Small intestine (tissue), 7 donors: ENCODE data around the gene SLC22A5. TPM values are rescaled to one million over a fixed set of nuclear protein-coding genes. Genes with fewer than 3 reads are reported as not detected.

Experiments used
- DNase-seq, 2 donors: peaks; one replicate each; pipeline versions ENCODE4 v3.0.0 to v3.0.0-alpha.2; 2013
- FAIRE-seq: peaks from 2 replicates; lab custom pipeline; 2012; peaks lifted over from hg19 to GRCh38; lab: Jason Lieb, UNC
- H3K27ac ChIP-seq, 3 donors: one replicate each; pipeline ENCODE4 v1.5.1; 2013; ENCODE audit warnings: low read length in 2 of 3, mild to moderate bottlenecking in 2 of 3, control low read depth in 1 of 3, inconsistent platforms in 1 of 3, low read depth in 1 of 3, moderate library complexity in 1 of 3
- H3K27me3 ChIP-seq, 3 donors: one replicate each; pipeline ENCODE4 v1.6.1; 2013; ENCODE audit warnings: low read length in 3 of 3, inconsistent platforms in 1 of 3; ENCODE audit not compliant: control insufficient read depth in 3 of 3, insufficient read depth in 3 of 3
- H3K36me3 ChIP-seq, 3 donors: one replicate each; pipeline ENCODE4 v1.6.1; 2013; ENCODE audit warnings: low read length in 3 of 3, inconsistent platforms in 1 of 3, low read depth in 1 of 3, mild to moderate bottlenecking in 1 of 3, moderate library complexity in 1 of 3; ENCODE audit not compliant: control insufficient read depth in 3 of 3, insufficient read depth in 2 of 3
- H3K4me1 ChIP-seq, 3 donors: one replicate each; pipeline ENCODE4 v1.6.1; 2013; ENCODE audit warnings: low read length in 2 of 3, inconsistent platforms in 1 of 3, low read depth in 1 of 3, mild to moderate bottlenecking in 1 of 3, moderate library complexity in 1 of 3; ENCODE audit not compliant: control insufficient read depth in 3 of 3, insufficient read depth in 2 of 3
- H3K4me3 ChIP-seq, 3 donors: one replicate each; pipeline ENCODE4 v1.5.1; 2013; ENCODE audit warnings: low read length in 3 of 3, control low read depth in 1 of 3, inconsistent platforms in 1 of 3, low read depth in 1 of 3, mild to moderate bottlenecking in 1 of 3, moderate library complexity in 1 of 3
- H3K9me3 ChIP-seq, 2 donors: one replicate each; pipeline ENCODE4 v1.6.1; 2013; ENCODE audit warnings: low read depth in 1 of 2, low read length in 1 of 2; ENCODE audit not compliant: control insufficient read depth in 2 of 2, insufficient read depth in 1 of 2
- WGBS, 3 donors: extraction: QIAGEN DNeasy Blood & Tissue Kit; methylation state at CpG; one replicate each; pipeline ENCODE4 v1.1.7; 2013; 5-methylcytosine and 5-hydroxymethylcytosine counted together
- polyA plus RNA-seq, 4 donors: library from polyadenylated mRNA; stranded (reverse) in 3 of 4; unstranded in 1 of 4; fragments of 200-250 nt in 3 of 4; fragments of 120-200 nt in 1 of 4; gene quantifications; one replicate each; pipeline versions ENCODE4 v1.2.1 to v1.2.3, GENCODE V29; 2013
- donor health status: healthy with polysubstance abuse.
- donor health status: control.
- donor health status: control.
- donor health status: Bipolar disorder and iron deficiency.
- donor health status: healthy.

SLC22A5 gene
- polyA plus RNA-seq, 4 donors, result 9.4 to 37.8 (median 21.9) TPM

- Histone ChIP-seq H3K4me1 (peaks cover 26 to 51% (median 37%) of the 10 kb centered on the region in 3 donors), H3K9me3 (no peaks in the 10 kb centered on the region), H3K27me3 (no peaks in the 10 kb centered on the region), H3K27ac (peak overlapping the region; percentile 15 to 91 (median 80)), H3K4me3 (no peak overlapping the region), H3K36me3 (peaks cover 0 to 36% (median 5%) of the 10 kb centered on the region in 3 donors)
- WGBS, 3 donors, result 18 to 20% (median 19%) methylated on average over 12 of the region's 12 CpGs
- FAIRE-seq (no peak), DNase-seq (peak; percentile 72 to 85)
Observed at GRCh38 chr5:132419502-132420468, 50.3 kb downstream of the SLC22A5 start.

DNA sequence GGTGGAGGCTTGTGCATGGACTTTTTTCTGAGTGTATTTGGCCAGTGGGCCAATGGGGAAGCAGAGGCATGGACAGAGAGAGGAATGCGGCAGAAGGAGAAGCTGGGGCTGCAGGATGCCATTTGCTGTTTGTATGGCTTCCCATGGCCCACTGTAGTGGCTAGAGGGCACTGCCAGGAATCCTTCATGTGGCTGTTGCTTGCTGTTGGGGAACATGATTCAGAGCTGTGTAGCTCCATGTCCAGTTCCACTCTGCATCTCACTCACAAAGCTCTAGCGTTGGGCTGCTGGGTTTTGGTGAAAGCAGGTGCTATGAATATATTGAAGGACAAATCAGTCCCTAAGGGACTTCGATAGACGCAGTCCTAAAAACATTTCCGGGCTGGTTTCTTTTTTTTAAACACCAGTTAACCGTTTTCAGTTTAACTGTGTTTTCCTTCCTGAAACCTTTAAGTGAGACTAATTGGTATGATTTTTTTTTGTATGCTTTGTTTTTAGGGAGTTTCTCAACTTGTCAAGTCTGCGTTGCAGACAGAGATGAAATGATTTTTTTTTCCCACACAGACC, 51.3 kb downstream of the SLC22A5 start:
- FAIRE-seq (no peak), DNase-seq (no peak)
- peaks cover 0 to 40% (median 5%) of the 10 kb centered on the region in 3 donors for H3K36me3 ChIP-seq
- peak overlapping the region in 2 of 3 donors; percentile 80 to 91 for H3K27ac ChIP-seq
- H3K9me3 ChIP-seq, result no peaks in the 10 kb centered on the region
- 34 to 58% (median 47%) methylated on average over 7 of the region's 7 CpGs for WGBS, 3 donors
- no peaks in the 10 kb centered on the region for H3K27me3 ChIP-seq
- H3K4me1 ChIP-seq, result peaks cover 31 to 57% (median 39%) of the 10 kb centered on the region in 3 donors
- no peak overlapping the region for H3K4me3 ChIP-seq

DNA sequence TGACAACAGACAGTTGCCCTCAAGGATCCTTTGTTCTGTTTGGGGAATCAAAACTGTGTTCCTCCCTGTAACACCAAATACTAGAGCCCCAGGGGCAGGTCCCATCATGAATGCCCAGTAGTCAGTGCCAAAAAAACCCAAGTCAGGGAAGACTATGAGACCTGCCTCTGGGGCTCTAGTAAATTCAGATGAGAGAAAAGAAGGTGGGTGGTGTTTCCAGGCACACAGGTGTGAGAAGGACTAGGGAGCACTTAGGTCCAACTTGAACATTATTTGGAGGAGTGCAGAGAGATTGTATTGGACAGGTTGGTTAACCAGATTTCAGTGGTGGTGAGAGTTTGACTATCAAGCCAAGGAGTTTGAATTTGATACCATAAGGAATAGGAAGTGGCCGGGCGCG, 52.0 kb downstream of the SLC22A5 start:
- H3K4me1 ChIP-seq, result peaks cover 33 to 64% (median 38%) of the 10 kb centered on the region in 3 donors

GRCh38 chr5:132422720-132423437, 53.4 kb downstream of the SLC22A5 start:
- peaks cover 35 to 78% (median 39%) of the 10 kb centered on the region in 3 donors for H3K4me1 ChIP-seq
- 12 to 44% (median 14%) methylated on average over 5 of the region's 5 CpGs for WGBS, 3 donors
- no peaks in the 10 kb centered on the region for H3K9me3 ChIP-seq
- H3K36me3 ChIP-seq, result peaks cover 0 to 38% (median 5%) of the 10 kb centered on the region in 3 donors
- H3K27ac ChIP-seq, result peak overlapping the region; percentile 82 to 95 (median 94)
- DNase-seq, result peak; percentile 93 to 96
- FAIRE-seq, result no peak
- H3K27me3 ChIP-seq, result no peaks in the 10 kb centered on the region
- H3K4me3 ChIP-seq, result no peak overlapping the region

More for the DNA sequence above, 52.0 kb downstream of the SLC22A5 start:
- Histone ChIP-seq H3K27me3 (no peaks in the 10 kb centered on the region), H3K9me3 (no peaks in the 10 kb centered on the region), H3K4me3 (no peak overlapping the region), H3K27ac (peak overlapping the region in 2 of 3 donors; percentile 72 to 85), H3K36me3 (peaks cover 0 to 44% (median 5%) of the 10 kb centered on the region in 3 donors)
- FAIRE-seq (no peak), DNase-seq (no peak)
- WGBS, 3 donors, result 82 to 92% (median 84%) methylated on average over 3 of the region's 3 CpGs

DNA sequence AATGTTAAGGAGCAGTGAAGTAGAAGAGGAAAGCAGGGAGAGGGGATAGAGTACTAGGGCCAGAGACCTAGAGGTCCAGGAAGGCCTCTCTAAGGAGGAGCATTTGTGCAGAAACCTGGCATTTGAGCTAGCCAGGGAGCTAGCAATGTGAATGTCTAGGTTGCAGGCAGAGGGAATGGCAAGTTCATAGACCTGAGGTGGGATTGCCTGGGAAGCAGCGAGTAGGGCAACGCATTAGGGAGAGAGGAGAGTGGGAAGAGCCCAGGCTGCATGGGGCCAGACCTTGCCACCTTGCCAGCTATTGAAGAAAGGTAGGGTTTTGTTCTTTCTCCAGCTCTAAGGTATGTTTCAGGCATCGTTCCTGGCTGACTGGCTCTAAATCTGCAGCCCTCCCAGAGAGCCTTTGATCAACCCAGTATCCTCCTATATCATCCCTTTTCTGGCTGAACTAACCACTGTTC, 54.0 kb downstream of the SLC22A5 start:
- H3K27me3 ChIP-seq, result no peaks in the 10 kb centered on the region
- H3K36me3 ChIP-seq, result peaks cover 0 to 34% (median 5%) of the 10 kb centered on the region in 3 donors
- no peaks in the 10 kb centered on the region for H3K9me3 ChIP-seq
- FAIRE-seq (no peak), DNase-seq (no peak)
- no peak overlapping the region for H3K4me3 ChIP-seq
- WGBS, 3 donors, result 75 to 80% (median 75%) methylated on average over 2 to 3 of the region's 3 CpGs
- H3K27ac ChIP-seq, result peak overlapping the region; percentile 82 to 95 (median 94)
- peaks cover 41 to 84% (median 43%) of the 10 kb centered on the region in 3 donors for H3K4me1 ChIP-seq

DNA sequence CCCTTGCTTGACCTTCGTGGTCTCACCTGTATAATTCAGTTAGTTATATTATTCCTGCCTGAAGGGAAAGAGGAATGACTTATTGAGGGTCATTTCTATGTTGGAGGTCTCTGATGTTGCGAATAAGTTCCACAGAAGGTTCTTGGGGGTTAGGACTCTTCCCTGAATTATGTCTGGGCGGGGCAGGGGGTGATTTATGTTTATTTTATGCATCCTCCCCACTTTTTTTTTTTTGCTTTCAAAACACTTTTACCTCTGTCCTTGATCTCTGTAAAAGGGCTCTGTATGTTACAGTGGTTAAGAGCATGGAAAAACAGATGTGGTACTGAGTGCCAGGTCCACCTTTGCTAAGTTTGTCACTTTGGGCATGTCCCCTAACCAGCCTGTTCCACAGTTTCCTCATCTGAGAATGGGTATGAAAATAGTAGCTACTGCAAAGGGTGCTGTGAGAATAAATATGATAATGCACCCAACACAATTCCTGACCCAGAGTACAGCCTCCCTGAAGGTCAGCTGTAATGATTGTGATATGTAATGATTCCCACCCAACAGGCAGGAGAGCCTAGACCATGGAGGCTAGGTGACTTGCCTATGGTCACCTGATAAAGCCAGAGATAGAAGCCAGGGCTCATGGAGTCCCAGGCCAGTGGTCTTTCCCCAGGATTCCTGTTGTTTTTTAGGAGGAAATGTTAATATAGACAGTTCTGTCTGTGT, 54.8 kb downstream of the SLC22A5 start:
- DNase-seq, result no peak
- H3K27ac ChIP-seq, result peak overlapping the region; percentile 82 to 95 (median 94)
- peaks cover 0 to 34% (median 5%) of the 10 kb centered on the region in 3 donors for H3K36me3 ChIP-seq
- no peaks in the 10 kb centered on the region for H3K27me3 ChIP-seq
- H3K4me1 ChIP-seq, result peaks cover 47 to 92% (median 52%) of the 10 kb centered on the region in 3 donors
- H3K4me3 ChIP-seq, result no peak overlapping the region
- H3K9me3 ChIP-seq, result no peaks in the 10 kb centered on the region
- no peak for FAIRE-seq
- WGBS, 3 donors, result 74 to 90% (median 82%) methylated on average over 3 of the region's 3 CpGs

GRCh38 chr5:132425009-132425937, 55.8 kb downstream of the SLC22A5 start:
- Histone ChIP-seq H3K27ac (peak overlapping the region; percentile 82 to 95 (median 94)), H3K27me3 (no peaks in the 10 kb centered on the region), H3K4me3 (no peak overlapping the region), H3K4me1 (peaks cover 48 to 90% (median 56%) of the 10 kb centered on the region in 3 donors), H3K36me3 (peaks cover 0 to 35% (median 3%) of the 10 kb centered on the region in 3 donors), H3K9me3 (no peaks in the 10 kb centered on the region)
- FAIRE-seq (no peak), DNase-seq (peak in 1 of 2 donors; percentile 52)
- 36 to 41% (median 39%) methylated on average over 8 of the region's 8 CpGs for WGBS, 3 donors
